Fibroblast of gingiva (primary cell): ENCODE data around the gene ACOT12.

Experiments
- DNase-seq: peaks from one replicate; pipeline ENCODE4 v3.0.0-alpha.2; 2011; ENCODE audit warnings: low read depth

ACOT12 gene

GRCh38 chr5:81400375-81400774 lies 6.4 kb upstream of the ACOT12 start:
- DNase-seq: no peak

- no peak for DNase-seq
Measured at GRCh38 chr5:81398741-81399140, 4.8 kb upstream of the ACOT12 start.

GRCh38 chr5:81397176-81397575 lies 3.2 kb upstream of the ACOT12 start:
- peak; percentile 39 for DNase-seq

GRCh38 chr5:81395262-81395661 lies 1.3 kb upstream of the ACOT12 start:
- no peak for DNase-seq

- DNase-seq: no peak
Measured at GRCh38 chr5:81393430-81393782, 528 bp downstream of the ACOT12 start.

- DNase-seq: no peak
Measured at GRCh38 chr5:81389025-81389424, 4.9 kb downstream of the ACOT12 start.

- DNase-seq: no peak
Measured at GRCh38 chr5:81388169-81388568, 5.8 kb downstream of the ACOT12 start.

- DNase-seq: no peak
Measured at GRCh38 chr5:81383867-81384266, 10.1 kb downstream of the ACOT12 start.

- DNase-seq: no peak
Measured at GRCh38 chr5:81371354-81371876, 22.5 kb downstream of the ACOT12 start.

- DNase-seq: no peak
Measured at GRCh38 chr5:81370912-81371311, 23.0 kb downstream of the ACOT12 start.

- no peak for DNase-seq
Measured at GRCh38 chr5:81365541-81365940, 28.4 kb downstream of the ACOT12 start.

- DNase-seq: no peak
Measured at GRCh38 chr5:81363093-81363871, 30.7 kb downstream of the ACOT12 start.

GRCh38 chr5:81361600-81361999 lies 32.3 kb downstream of the ACOT12 start:
- DNase-seq: no peak

- DNase-seq: no peak
Measured at GRCh38 chr5:81360640-81361039, 33.3 kb downstream of the ACOT12 start.

- DNase-seq: no peak
Measured at GRCh38 chr5:81359881-81360280, 34.1 kb downstream of the ACOT12 start.

GRCh38 chr5:81359108-81359507 lies 34.8 kb downstream of the ACOT12 start:
- DNase-seq: no peak

- no peak for DNase-seq
Measured at GRCh38 chr5:81355291-81356251, 38.4 kb downstream of the ACOT12 start.

- DNase-seq: no peak
Measured at GRCh38 chr5:81354093-81354492, 39.8 kb downstream of the ACOT12 start.

- DNase-seq: no peak
Measured at GRCh38 chr5:81353189-81353588, 40.7 kb downstream of the ACOT12 start.

GRCh38 chr5:81350507-81350906 lies 43.4 kb downstream of the ACOT12 start:
- no peak for DNase-seq

GRCh38 chr5:81349161-81349560 lies 44.8 kb downstream of the ACOT12 start:
- no peak for DNase-seq

- no peak for DNase-seq
Measured at GRCh38 chr5:81345411-81346003, 48.4 kb downstream of the ACOT12 start.

- no peak for DNase-seq
Measured at GRCh38 chr5:81344736-81345135, 49.2 kb downstream of the ACOT12 start.
